GM12878 (cell line): ENCODE data around the gene CENPO. TPM values are rescaled to one million over a fixed set of nuclear protein-coding genes. Genes with fewer than 3 reads are reported as not detected.

Experiments used
- ATAC-seq: fragments of 200-7000 bp; cut with Tn5 transposase; 3 replicates; pipeline ENCODE4 v1.9.1; 2020; ENCODE audit warnings: mild to moderate bottlenecking, moderate library complexity
- BruUV-seq: library from RNA; stranded (reverse); fragments of 400-500 nt; replicated peaks from 2 replicates; lab custom pipeline; 2021; lab: Mats Ljungman, UMichigan
- CTCF ChIA-PET: fragments of 300-600 bp; sonication (Branson Sonifier 250); formaldehyde crosslinking; extraction: SDS; loops from one replicate; lab custom pipeline; 2021; ENCODE audit warnings: inconsistent platforms; lab: Yijun Ruan, JAX
- POLR2A ChIA-PET: fragments of 350-600 bp; formaldehyde crosslinking; extraction: SDS; loops from one replicate; lab custom pipeline; 2021; ENCODE audit warnings: inconsistent platforms; lab: Charles Lee
- RAD21 ChIA-PET: fragments of 300-600 bp; sonication (Branson Sonifier 250); formaldehyde crosslinking; loops from one replicate; lab custom pipeline; 2023; ENCODE audit warnings: antibody characterized with exemption; ENCODE audit not compliant: unreplicated experiment; lab: Charles Lee
- SMC1A ChIA-PET: fragments of 300-600 bp; sonication (Branson Sonifier 250); formaldehyde crosslinking; loops from one replicate; lab custom pipeline; 2023; ENCODE audit not compliant: unreplicated experiment, uncharacterized antibody; lab: Charles Lee
- DNase-seq: peaks from one replicate; pipeline ENCODE4 v3.0.0-alpha.2; 2011; ENCODE audit warnings: low read depth, low spot score
- FAIRE-seq: peaks from 3 replicates; lab custom pipeline; 2011; peaks lifted over from hg19 to GRCh38; lab: Jason Lieb, UNC
- H2AFZ ChIP-seq: 2 replicates; pipeline ENCODE4 v1.6.0; 2011; ENCODE audit warnings: low read depth, low read length, control low read depth; ENCODE audit not compliant: control insufficient read depth
- H3K27ac ChIP-seq: 2 replicates; pipeline ENCODE4 v1.5.1; 2011; ENCODE audit warnings: control low read depth; ENCODE audit not compliant: control insufficient read depth, insufficient read depth
- H3K27me3 ChIP-seq, 2 experiments: replicated peaks in 1 of 2; 2 replicates each; pipeline versions ENCODE4 v1.6.0 to v1.6.1; 2011; ENCODE audit warnings: low read length in 1 of 2; ENCODE audit not compliant: control insufficient read depth in 2 of 2, insufficient read depth in 2 of 2
- H3K36me3 ChIP-seq, 2 experiments: 2 replicates each; pipeline ENCODE4 v1.5.1; 2011; ENCODE audit warnings: low read length in 1 of 2; ENCODE audit not compliant: control insufficient read depth in 2 of 2, insufficient read depth in 2 of 2
- H3K4me1 ChIP-seq: 2 replicates; pipeline ENCODE4 v1.6.1; 2011; ENCODE audit warnings: mild to moderate bottlenecking, low read length, moderate library complexity, mixed read lengths; ENCODE audit not compliant: control insufficient read depth, insufficient read depth
- H3K4me2 ChIP-seq: 2 replicates; pipeline ENCODE4 v1.6.0; 2011; ENCODE audit warnings: control low read depth; ENCODE audit not compliant: control insufficient read depth, insufficient read depth
- H3K4me3 ChIP-seq: fragments of 200-600 bp; sonication (generic); 2 replicates; pipeline ENCODE4 v1.5.1; 2016
- H3K79me2 ChIP-seq: 2 replicates; pipeline ENCODE4 v1.6.0; 2011; ENCODE audit warnings: low read length; ENCODE audit not compliant: control insufficient read depth, insufficient read depth
- H3K9ac ChIP-seq: 2 replicates; pipeline ENCODE4 v1.8.0; 2011; ENCODE audit warnings: low read length, control low read depth, mixed read lengths; ENCODE audit not compliant: control insufficient read depth, insufficient read depth
- H3K9me3 ChIP-seq: replicated peaks from 3 replicates; pipeline ENCODE4 v1.5.1; 2011; ENCODE audit warnings: mild to moderate bottlenecking, low read length; ENCODE audit not compliant: control insufficient read depth, insufficient read depth
- H4K20me1 ChIP-seq: 2 replicates; pipeline ENCODE4 v1.6.0; 2011; ENCODE audit not compliant: control insufficient read depth, insufficient read depth
- BHLHE40 ChIP-seq, 2 experiments: fragments of 450-650 bp in 1 of 2; IDR thresholded peaks; 2 replicates each; pipeline ENCODE4 v1.6.1; 2011 to 2017; ENCODE audit warnings: low read depth in 2 of 2, borderline replicate concordance in 1 of 2, improper control_type of control experiment in 1 of 2, low read length in 1 of 2, mild to moderate bottlenecking in 1 of 2
- BMI1 ChIP-seq: fragments of 450-650 bp; IDR thresholded peaks from 2 replicates; pipeline ENCODE4 v1.6.1; 2016; ENCODE audit warnings: mild to moderate bottlenecking, moderate library complexity, borderline replicate concordance
- E2F8 ChIP-seq: fragments of 450-650 bp; IDR thresholded peaks from 2 replicates; pipeline ENCODE4 v1.6.1; 2018; ENCODE audit warnings: mild to moderate bottlenecking, low read depth, moderate library complexity; ENCODE audit not compliant: partially characterized antibody
- FOXM1 ChIP-seq: IDR thresholded peaks from 2 replicates; pipeline ENCODE4 v1.6.1; 2012; ENCODE audit warnings: low read depth, mild to moderate bottlenecking, inconsistent platforms, low read length, moderate library complexity
- MEF2A ChIP-seq: IDR thresholded peaks from 2 replicates; pipeline ENCODE4 v1.6.1; 2011; ENCODE audit warnings: low read depth, mild to moderate bottlenecking, low read length, moderate library complexity; ENCODE audit not compliant: insufficient read depth
- MTA3 ChIP-seq: IDR thresholded peaks from 2 replicates; pipeline ENCODE4 v1.6.1; 2012; ENCODE audit warnings: low read length, inconsistent platforms, borderline replicate concordance
- MYB ChIP-seq: fragments of 150-350 bp; IDR thresholded peaks from 2 replicates; pipeline ENCODE4 v1.6.1; 2014; ENCODE audit warnings: mild to moderate bottlenecking, low read depth, low read length, borderline replicate concordance
- MYC ChIP-seq: IDR thresholded peaks from 2 replicates; pipeline ENCODE4 v1.6.1; 2011; ENCODE audit warnings: mild to moderate bottlenecking, low read length, moderate library complexity, inconsistent platforms; ENCODE audit not compliant: insufficient read depth, insufficient replicate concordance, insufficient read length, severe bottlenecking
- PAX8 ChIP-seq: fragments of 450-650 bp; IDR thresholded peaks from 2 replicates; pipeline ENCODE4 v1.6.1; 2017; ENCODE audit warnings: mild to moderate bottlenecking, moderate library complexity
- PRDM15 ChIP-seq: fragments of 450-650 bp; formaldehyde crosslinking; IDR thresholded peaks from 2 replicates; pipeline ENCODE4 v1.4.0; 2020; ENCODE audit warnings: mild to moderate bottlenecking, moderate library complexity
- RAD21 ChIP-seq: IDR thresholded peaks from 2 replicates; pipeline ENCODE4 v1.6.1; 2011; ENCODE audit warnings: mild to moderate bottlenecking, low read depth, low read length, moderate library complexity; ENCODE audit not compliant: insufficient read depth
- TAF1 ChIP-seq: IDR thresholded peaks from 2 replicates; pipeline ENCODE4 v1.6.1; 2011; ENCODE audit warnings: mild to moderate bottlenecking, low read depth, low read length, borderline replicate concordance
- TBL1XR1 ChIP-seq: IDR thresholded peaks from 2 replicates; pipeline ENCODE4 v1.6.1; 2012; ENCODE audit warnings: low read depth, low read length, improper control_type of control experiment
- ZNF217 ChIP-seq: fragments of 450-650 bp; IDR thresholded peaks from 2 replicates; pipeline ENCODE4 v1.6.1; 2017; ENCODE audit warnings: antibody characterized with exemption, mild to moderate bottlenecking
- WGBS: methylation state at CpG from one replicate; pipeline ENCODE4 v1.1.6; 2016; ENCODE audit warnings: low lambda C conversion rate; ENCODE audit not compliant: insufficient replicate concordance, insufficient coverage; ENCODE audit errors: missing lambda C conversion rate; 5-methylcytosine and 5-hydroxymethylcytosine counted together
- in situ Hi-C: fragments of 300-500 bp; cut with MboI; formaldehyde crosslinking; loops from 9 replicates; pipeline ENCODE4 v1.14.3; 2018; ENCODE audit warnings: mixed read lengths
- intact Hi-C: fragments of 100-400 bp; cut with micrococcal nuclease; formaldehyde crosslinking; loops from one replicate; pipeline ENCODE4 v1.14.2; 2022; ENCODE audit not compliant: unreplicated experiment
- polyA plus RNA-seq, 11 experiments: library from polyadenylated mRNA; depleted of rRNA in 4 of 11; unstranded in 6 of 11; stranded (reverse) in 5 of 11; fragments of >200 nt; fragmentation: Nextera tagmentation in 4 of 11; fragmentation: Illumina TruSeq in 1 of 11; extraction: Ambion mirVana in 4 of 11; extraction: Trizol in 1 of 11; gene quantifications; 1 replicate in 1 of 11; 2 replicates in 10 of 11; pipeline versions ENCODE4 v1.2.1 to v1.2.3, GENCODE V29; 2011 to 2016; ENCODE audit warnings: inconsistent platforms in 2 of 11, missing spikeins in 2 of 11, low read depth in 1 of 11
- total RNA-seq, 4 experiments: library from RNA; depleted of rRNA in 3 of 4; stranded (reverse); fragments of >200 nt in 3 of 4; fragmentation: Illumina TruSeq in 1 of 4; extraction: Trizol in 1 of 4; gene quantifications; 2 replicates each; pipeline versions ENCODE4 v1.2.1 to v1.2.3, GENCODE V29; 2013 to 2021

Gene CENPO
- total and polyA plus RNA-seq, 10 of the 15 experiments (the other 5 are each of a cell fraction or from before 2014, with no cell fraction given): 18.7 to 37.0 (median 31.4) TPM

- SMC1A ChIA-PET: interaction anchor here (0.7 to 5.4 kb wide), 12 partner anchors 17 to 423 kb away, joined by 3 to 55 read pairs (median 4); no protein-coding TSS in a partner anchor
- no peaks in the 10 kb centered on the region; the same call in 1 of the 2 replicates for H4K20me1 ChIP-seq
- TF ChIP-seq FOXM1 (no peak), TAF1 (no peak), MYB (no peak), ZNF217 (no peak), MTA3 (no peak; the same call in 1 of the 2 replicates), E2F8 (no peak), BHLHE40 (IDR thresholded peaks at IDR 0.05; ENCODE audit: borderline replicate concordance in 1 of 2, low read depth in 2 of 2, low read length in 1 of 2) (0 out of 4 replicates have a peak, but pooled peaks of 1 of the 2 experiments have one; percentile 53), RAD21 (peak; percentile 95), PRDM15 (CRISPR knock-in tag) (no peak), PAX8 (no peak), MYC (no peak), MEF2A (no peak), BMI1 (no peak), TBL1XR1 (no peak)
Measured at GRCh38 chr2:24827321-24828237, 34.4 kb downstream of the CENPO start.

More at GRCh38 chr2:24827321-24828237, 34.4 kb downstream of the CENPO start:
- in situ Hi-C loops: loop anchor here (5.0 kb wide), 1 partner anchor 420 kb away; no protein-coding TSS in a partner anchor
- H3K9me3 ChIP-seq: no peaks in the 10 kb centered on the region
- H3K79me2 ChIP-seq: no peaks in the 10 kb centered on the region
- ChIA-PET POLR2A (interaction anchor here (1.0 to 1.8 kb wide), 3 partner anchors 18 to 419 kb away, joined by 3 to 9 read pairs (median 5); no protein-coding TSS in a partner anchor), CTCF (interaction anchor here (0.6 to 7.7 kb wide), 49 partner anchors 8 to 607 kb away, joined by 3 to 124 read pairs (median 4); partner anchors contain the start of genes CENPO and PTRHD1), RAD21 (interaction anchor here (0.6 to 5.9 kb wide), 15 partner anchors 15 to 418 kb away, joined by 3 to 66 read pairs (median 4); no protein-coding TSS in a partner anchor)
- no TSS peak for BruUV-seq
- H3K27me3 ChIP-seq: no peaks in the 10 kb centered on the region
- WGBS: 48% methylated on average over 30 of the region's 30 CpGs
- no peak overlapping the region for H2AFZ ChIP-seq
- ATAC-seq: peak; percentile 96
- H3K36me3 ChIP-seq: peaks cover 11 to 12% of the 10 kb centered on the region in 2 experiments; a peak in 3 of 4 replicates
- H3K4me3 ChIP-seq: no peak overlapping the region
- FAIRE-seq: peak; percentile 88
- intact Hi-C loops: loop anchor here (1.0 to 10.0 kb wide), 5 partner anchors 35 to 417 kb away; partner anchors contain the start of genes CENPO and PTRHD1
- no peak overlapping the region for H3K27ac ChIP-seq
- no peaks in the 10 kb centered on the region; the same call in 1 of the 2 replicates for H3K4me1 ChIP-seq
- H3K4me2 ChIP-seq: no peak overlapping the region
- no peak overlapping the region for H3K9ac ChIP-seq
- peak; percentile 24 for DNase-seq
